Transverse colon (tissue), 4 donors: ENCODE results near the gene FNBP1. TPM values are rescaled to one million over a fixed set of nuclear protein-coding genes. Genes with fewer than 3 reads are reported as not detected.

Source experiments
- DNase-seq: peaks from one replicate; pipeline ENCODE4 v3.0.0-alpha.2; 2019
- H3K27ac ChIP-seq, 4 donors: fragments of 200-600 bp; sonication (generic); 2 replicates each; pipeline ENCODE4 v1.5.1; 2016 to 2018; ENCODE audit warnings: inconsistent platforms in 4 of 4
- H3K27me3 ChIP-seq: fragments of 200-600 bp; sonication (generic); 2 replicates; pipeline ENCODE4 v1.5.1; 2017; ENCODE audit warnings: inconsistent platforms
- H3K36me3 ChIP-seq, 4 donors: fragments of 200-600 bp; sonication (generic); 2 replicates each; pipeline ENCODE4 v1.5.1; 2017 to 2019; ENCODE audit warnings: inconsistent platforms in 4 of 4
- H3K4me1 ChIP-seq, 4 donors: fragments of 200-600 bp; sonication (generic); 2 replicates each; pipeline ENCODE4 v1.5.1; 2017 to 2020; ENCODE audit warnings: inconsistent platforms in 4 of 4
- H3K4me3 ChIP-seq, 4 donors: fragments of 200-600 bp; sonication (generic); 1 replicate in 1 of 4; 2 replicates in 3 of 4; pipeline versions ENCODE4 v1.5.1 to v1.6.1; 2017 to 2019; ENCODE audit warnings: inconsistent platforms in 4 of 4
- H3K9me3 ChIP-seq, 2 donors: fragments of 200-600 bp; sonication (generic); 2 replicates each; pipeline ENCODE4 v1.5.1; 2017 to 2019; ENCODE audit warnings: inconsistent platforms in 2 of 2
- CTCF ChIP-seq, 5 experiments: fragments of 200-600 bp in 3 of 5; fragments of 450-650 bp in 2 of 5; sonication (generic) in 3 of 5; IDR thresholded peaks; 1 replicate in 2 of 5; 2 replicates in 3 of 5; pipeline ENCODE4 v1.5.1; 2016 to 2017; ENCODE audit warnings: antibody characterized with exemption in 5 of 5, inconsistent platforms in 3 of 5, mild to moderate bottlenecking in 2 of 5, moderate library complexity in 1 of 5
- EP300 ChIP-seq: sonication (generic); formaldehyde crosslinking; IDR thresholded peaks from one replicate; pipeline ENCODE4 v1.6.1; 2017; ENCODE audit warnings: antibody characterized with exemption, low read depth
- POLR2A ChIP-seq: fragments of 450-650 bp; IDR thresholded peaks from one replicate; pipeline ENCODE4 v1.6.1; 2016; ENCODE audit warnings: antibody characterized with exemption, mild to moderate bottlenecking, moderate library complexity
- POLR2AphosphoS5 ChIP-seq, 3 donors: sonication (generic); formaldehyde crosslinking; IDR thresholded peaks; one replicate each; pipeline ENCODE4 v1.6.1; 2016; ENCODE audit warnings: antibody characterized with exemption in 3 of 3
- WGBS, 2 donors: methylation state at CpG; one replicate each; pipeline ENCODE4 v1.1.5; 2018; ENCODE audit warnings: low coverage in 1 of 2; 5-methylcytosine and 5-hydroxymethylcytosine counted together
- in situ Hi-C, 4 donors: fragments of 200-750 bp; cut with MboI; loops; one replicate each; pipeline versions ENCODE4 v1.15.0 to v1.15.1; 2017; ENCODE audit warnings: low sequenced_read_pairs in 3 of 4, low pct_ligation_motif_present in 1 of 4, low pct_unique_long_range_greater_than_20kb in 1 of 4
- intact Hi-C: fragments of 100-400 bp; cut with DNase I; formaldehyde crosslinking; loops from one replicate; pipeline ENCODE4 v1.15.1; 2023; ENCODE audit warnings: low total_unique reads
- total RNA-seq, 4 donors: library from RNA; depleted of rRNA; stranded (reverse); fragments of >200 nt; gene quantifications; one replicate each; pipeline ENCODE4 v1.1.0, GENCODE V29; 2016

FNBP1 gene
- total RNA-seq, 4 donors from 2014 or later = 38.5 to 114 (median 62.9) TPM

GRCh38 chr9:129880654-129881546 lies 162.1 kb downstream of the FNBP1 start:
- peaks cover 16 to 28% (median 22%) of the 10 kb centered on the region in 4 donors for H3K4me1 ChIP-seq
- 75% methylated on average over 28 of the region's 28 CpGs; no CpG with 5 or more reads in 1 of the 2 donors for WGBS, 2 donors
- no peak for TF ChIP-seq EP300
- no peak for TF ChIP-seq CTCF (IDR thresholded peaks at IDR 0.05)
- TF ChIP-seq POLR2AphosphoS5 (IDR thresholded peaks at IDR 0.05) = no peak
- no peak for TF ChIP-seq POLR2A
- H3K27ac ChIP-seq = peak overlapping the region in 2 of 4 donors; percentile 35 to 37
- in situ Hi-C loops = loop anchor here in 3 of 4 donors (25.0 kb wide), 2 partner anchors 156 to 356 kb away; partner anchors contain the start of gene FNBP1 (in 2 of the 3)
- no peaks in the 10 kb centered on the region for H3K36me3 ChIP-seq
- intact Hi-C loops = loop anchor here (10.0 kb wide), 1 partner anchor 354 kb away; no protein-coding TSS in a partner anchor
- H3K9me3 ChIP-seq = no peaks in the 10 kb centered on the region
- H3K4me3 ChIP-seq = no peak overlapping the region
- no peak for DNase-seq
- H3K27me3 ChIP-seq = no peaks in the 10 kb centered on the region

GRCh38 chr9:129879991-129880653 lies 162.9 kb downstream of the FNBP1 start:
- intact Hi-C loops = loop anchor here (10.0 kb wide), 2 partner anchors 355 to 455 kb away; no protein-coding TSS in a partner anchor
- in situ Hi-C loops = loop anchor here in 3 of 4 donors (25.0 kb wide), 2 partner anchors 157 to 357 kb away; partner anchors contain the start of gene FNBP1 (in 2 of the 3)
- H3K27me3 ChIP-seq = no peaks in the 10 kb centered on the region
- no peaks in the 10 kb centered on the region for H3K9me3 ChIP-seq
- 90% methylated on average over 25 of the region's 31 CpGs; no CpG with 5 or more reads in 1 of the 2 donors for WGBS, 2 donors
- peaks cover 0 to 4% (median 0%) of the 10 kb centered on the region in 4 donors for H3K36me3 ChIP-seq
- H3K4me3 ChIP-seq = no peak overlapping the region
- no peak overlapping the region for H3K27ac ChIP-seq
- peaks cover 12 to 22% (median 16%) of the 10 kb centered on the region in 4 donors for H3K4me1 ChIP-seq
- no peak for TF ChIP-seq POLR2AphosphoS5 (IDR thresholded peaks at IDR 0.05)
- no peak for TF ChIP-seq EP300
- TF ChIP-seq POLR2A = no peak
- no peak for TF ChIP-seq CTCF (IDR thresholded peaks at IDR 0.05)
- no peak for DNase-seq

- H3K27ac ChIP-seq = no peak overlapping the region
- in situ Hi-C loops = loop anchor here in 3 of 4 donors (25.0 kb wide), 2 partner anchors 158 to 358 kb away; partner anchors contain the start of gene FNBP1 (in 2 of the 3)
These were observed 163.8 kb downstream of the FNBP1 start for GRCh38 chr9:129879103-129879699.

More at GRCh38 chr9:129879103-129879699, 163.8 kb downstream of the FNBP1 start:
- DNase-seq = no peak
- Histone ChIP-seq H3K27me3 (no peaks in the 10 kb centered on the region), H3K9me3 (no peaks in the 10 kb centered on the region), H3K4me3 (no peak overlapping the region), H3K4me1 (peaks cover 6 to 13% (median 7%) of the 10 kb centered on the region in 4 donors), H3K36me3 (peaks cover 0 to 9% (median 2%) of the 10 kb centered on the region in 4 donors)
- no peak for TF ChIP-seq CTCF (IDR thresholded peaks at IDR 0.05)
- TF ChIP-seq POLR2AphosphoS5 (IDR thresholded peaks at IDR 0.05) = no peak
- TF ChIP-seq POLR2A = no peak
- no peak for TF ChIP-seq EP300
- 77% methylated on average over 12 of the region's 17 CpGs; no CpG with 5 or more reads in 1 of the 2 donors for WGBS, 2 donors
- intact Hi-C loops = loop anchor here (10.0 kb wide), 1 partner anchor 456 kb away; no protein-coding TSS in a partner anchor
